Measurements from ENCODE around the gene BHMT2.

The BHMT2 gene

GRCh38 chr5:79032782-79033181 lies 36.8 kb upstream of the BHMT2 start:
- DNase-seq (ENCODE audit: low read depth): no peak
- H3K36me3 ChIP-seq (ENCODE audit: control insufficient read depth, insufficient read depth, low read length, severe bottlenecking): no peaks in the 10 kb centered on the region

DNA sequence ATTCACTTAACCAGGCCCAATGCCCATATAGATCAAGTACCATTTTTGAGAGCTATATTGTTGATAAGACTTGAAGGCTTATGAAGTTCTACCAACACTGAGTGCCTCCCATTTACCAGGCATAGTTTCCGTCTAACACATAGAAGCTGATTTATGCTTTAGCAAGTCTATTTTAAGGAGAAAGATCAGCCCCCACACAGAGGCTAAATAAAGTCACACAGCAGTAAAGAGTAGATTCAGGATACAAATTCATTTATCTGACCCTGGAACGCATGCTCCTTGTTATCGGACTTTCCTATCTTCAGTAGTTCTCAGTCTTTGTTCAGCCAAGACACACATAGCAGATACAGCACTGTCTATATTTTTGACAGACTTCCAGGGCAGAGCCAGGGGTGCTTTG lies 34.3 kb upstream of the BHMT2 start:
- no peak for DNase-seq (ENCODE audit: low read depth)
- Histone ChIP-seq H3K9ac (ENCODE audit: low read length) (no peak overlapping the region), H3K4me1 (ENCODE audit: control insufficient read depth, insufficient read depth, low read length) (no peaks in the 10 kb centered on the region), H3K36me3 (ENCODE audit: control insufficient read depth, insufficient read depth, low read length, severe bottlenecking) (no peaks in the 10 kb centered on the region), H3K4me3 (ENCODE audit: low read length) (no peak overlapping the region), H3K27me3 (replicated peaks; ENCODE audit: control insufficient read depth, insufficient read depth, low read length) (no peaks in the 10 kb centered on the region), H3K9me3 (ENCODE audit: control insufficient read depth, low read length) (peaks cover 6% of the 10 kb centered on the region)

More at GRCh38 chr5:79032782-79033181, 36.8 kb upstream of the BHMT2 start:
- Histone ChIP-seq H3K9me3 (ENCODE audit: control insufficient read depth, low read length) (peaks cover 6% of the 10 kb centered on the region), H3K4me3 (ENCODE audit: low read length) (no peak overlapping the region), H3K4me1 (ENCODE audit: control insufficient read depth, insufficient read depth, low read length) (no peaks in the 10 kb centered on the region), H3K9ac (ENCODE audit: low read length) (no peak overlapping the region), H3K27me3 (replicated peaks; ENCODE audit: control insufficient read depth, insufficient read depth, low read length) (no peaks in the 10 kb centered on the region)

DNA sequence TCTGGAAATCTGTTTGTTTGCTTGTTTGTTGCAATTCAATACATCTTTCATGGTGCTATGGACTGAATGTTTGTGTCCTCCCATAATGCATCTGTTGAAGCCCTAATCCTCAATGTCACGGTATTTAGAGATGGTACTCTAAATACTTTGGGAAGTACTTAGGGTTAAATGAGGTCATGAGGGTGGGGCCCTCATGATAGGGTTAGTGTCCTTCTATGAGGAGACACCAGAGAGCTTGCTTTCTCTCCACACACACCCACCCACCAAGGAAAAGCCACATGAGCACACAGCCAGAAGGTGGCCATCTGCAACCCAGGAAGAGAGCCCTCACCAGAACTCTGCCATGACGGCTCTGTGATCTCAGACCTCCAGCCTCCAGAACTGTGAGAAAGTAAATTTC lies 32.8 kb upstream of the BHMT2 start:
- no peak overlapping the region for H3K9ac ChIP-seq (ENCODE audit: low read length)
- no peaks in the 10 kb centered on the region for H3K27me3 ChIP-seq (replicated peaks; ENCODE audit: control insufficient read depth, insufficient read depth, low read length)
- no peaks in the 10 kb centered on the region for H3K4me1 ChIP-seq (ENCODE audit: control insufficient read depth, insufficient read depth, low read length)
- H3K36me3 ChIP-seq (ENCODE audit: control insufficient read depth, insufficient read depth, low read length, severe bottlenecking): no peaks in the 10 kb centered on the region
- no peak overlapping the region for H3K4me3 ChIP-seq (ENCODE audit: low read length)
- H3K9me3 ChIP-seq (ENCODE audit: control insufficient read depth, low read length): peaks cover 6% of the 10 kb centered on the region
- no peak for DNase-seq (ENCODE audit: low read depth)

DNA sequence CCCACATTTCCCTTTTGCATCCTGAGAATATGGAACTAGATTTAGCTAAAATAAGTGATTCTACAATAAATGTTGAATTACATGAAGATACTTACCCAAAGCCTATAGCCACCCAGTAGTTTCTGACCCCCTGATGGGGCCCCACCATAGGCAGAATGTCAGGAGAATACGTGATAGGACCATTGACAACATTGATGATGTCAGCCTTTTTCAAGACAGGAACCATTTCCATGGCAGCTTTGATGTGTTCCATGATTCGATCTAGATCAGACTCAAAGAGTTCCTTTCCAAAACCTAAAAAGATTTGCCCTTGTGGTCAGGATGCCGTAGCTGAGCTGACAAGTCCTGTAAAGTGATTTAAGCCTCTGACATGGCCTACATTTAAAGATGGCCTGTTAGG lies 27.4 kb upstream of the BHMT2 start:
- Histone ChIP-seq H3K4me1 (ENCODE audit: control insufficient read depth, insufficient read depth, low read length) (no peaks in the 10 kb centered on the region), H3K4me3 (ENCODE audit: low read length) (no peak overlapping the region), H3K9me3 (ENCODE audit: control insufficient read depth, low read length) (peaks cover under 1% of the 10 kb centered on the region), H3K9ac (ENCODE audit: low read length) (no peak overlapping the region), H3K27me3 (replicated peaks; ENCODE audit: control insufficient read depth, insufficient read depth, low read length) (no peaks in the 10 kb centered on the region), H3K36me3 (ENCODE audit: control insufficient read depth, insufficient read depth, low read length, severe bottlenecking) (no peaks in the 10 kb centered on the region)
- no peak for DNase-seq (ENCODE audit: low read depth)

GRCh38 chr5:79047199-79047598 lies 22.4 kb upstream of the BHMT2 start:
- Histone ChIP-seq H3K9ac (ENCODE audit: low read length) (no peak overlapping the region), H3K4me1 (ENCODE audit: control insufficient read depth, insufficient read depth, low read length) (no peaks in the 10 kb centered on the region), H3K36me3 (ENCODE audit: control insufficient read depth, insufficient read depth, low read length, severe bottlenecking) (no peaks in the 10 kb centered on the region), H3K4me3 (ENCODE audit: low read length) (no peak overlapping the region), H3K27me3 (replicated peaks; ENCODE audit: control insufficient read depth, insufficient read depth, low read length) (no peaks in the 10 kb centered on the region), H3K9me3 (ENCODE audit: control insufficient read depth, low read length) (peaks cover 13% of the 10 kb centered on the region)
- no peak for DNase-seq (ENCODE audit: low read depth)

GRCh38 chr5:79048437-79048836 lies 21.1 kb upstream of the BHMT2 start:
- Histone ChIP-seq H3K4me3 (ENCODE audit: low read length) (no peak overlapping the region), H3K36me3 (ENCODE audit: control insufficient read depth, insufficient read depth, low read length, severe bottlenecking) (no peaks in the 10 kb centered on the region), H3K9ac (ENCODE audit: low read length) (no peak overlapping the region), H3K4me1 (ENCODE audit: control insufficient read depth, insufficient read depth, low read length) (no peaks in the 10 kb centered on the region), H3K9me3 (ENCODE audit: control insufficient read depth, low read length) (peaks cover 20% of the 10 kb centered on the region), H3K27me3 (replicated peaks; ENCODE audit: control insufficient read depth, insufficient read depth, low read length) (no peaks in the 10 kb centered on the region)
- no peak for DNase-seq (ENCODE audit: low read depth)

DNA sequence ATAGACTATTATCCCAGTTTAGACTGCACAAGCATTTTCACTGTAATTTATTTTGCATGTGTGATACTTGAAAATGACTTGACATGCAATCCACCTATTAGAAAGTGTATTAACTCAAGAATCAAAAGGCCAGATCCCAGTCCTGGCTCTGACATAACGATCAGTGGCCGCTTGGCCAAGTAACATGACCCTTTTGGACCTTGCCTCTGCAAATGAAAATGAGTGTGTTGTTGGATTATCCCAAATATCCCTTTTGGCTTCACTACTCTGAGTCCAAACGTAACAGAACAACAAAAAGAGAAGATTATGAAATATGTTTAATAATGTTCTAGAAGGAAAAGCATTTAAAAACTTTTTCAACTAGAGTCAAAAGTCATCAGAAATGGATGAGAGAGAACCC lies 19.1 kb upstream of the BHMT2 start:
- DNase-seq (ENCODE audit: low read depth): no peak
- H3K4me1 ChIP-seq (ENCODE audit: control insufficient read depth, insufficient read depth, low read length): no peaks in the 10 kb centered on the region
- H3K9me3 ChIP-seq (ENCODE audit: control insufficient read depth, low read length): peaks cover 20% of the 10 kb centered on the region
- no peak overlapping the region for H3K9ac ChIP-seq (ENCODE audit: low read length)
- no peaks in the 10 kb centered on the region for H3K36me3 ChIP-seq (ENCODE audit: control insufficient read depth, insufficient read depth, low read length, severe bottlenecking)
- no peaks in the 10 kb centered on the region for H3K27me3 ChIP-seq (replicated peaks; ENCODE audit: control insufficient read depth, insufficient read depth, low read length)
- no peak overlapping the region for H3K4me3 ChIP-seq (ENCODE audit: low read length)

- no peaks in the 10 kb centered on the region for H3K27me3 ChIP-seq (replicated peaks; ENCODE audit: control insufficient read depth, insufficient read depth, low read length)
- no peak overlapping the region for H3K4me3 ChIP-seq (ENCODE audit: low read length)
Measured at GRCh38 chr5:79053321-79053720, 16.2 kb upstream of the BHMT2 start.

GRCh38 chr5:79055017-79055416 lies 14.6 kb upstream of the BHMT2 start:
- H3K4me1 ChIP-seq (ENCODE audit: control insufficient read depth, insufficient read depth, low read length): no peaks in the 10 kb centered on the region
- H3K9me3 ChIP-seq (ENCODE audit: control insufficient read depth, low read length): peaks cover 20% of the 10 kb centered on the region
- DNase-seq (ENCODE audit: low read depth): no peak
- H3K9ac ChIP-seq (ENCODE audit: low read length): no peak overlapping the region
- H3K27me3 ChIP-seq (replicated peaks; ENCODE audit: control insufficient read depth, insufficient read depth, low read length): no peaks in the 10 kb centered on the region
- H3K36me3 ChIP-seq (ENCODE audit: control insufficient read depth, insufficient read depth, low read length, severe bottlenecking): no peaks in the 10 kb centered on the region
- H3K4me3 ChIP-seq (ENCODE audit: low read length): no peak overlapping the region

More at GRCh38 chr5:79053321-79053720, 16.2 kb upstream of the BHMT2 start:
- peaks cover 20% of the 10 kb centered on the region for H3K9me3 ChIP-seq (ENCODE audit: control insufficient read depth, low read length)
- H3K36me3 ChIP-seq (ENCODE audit: control insufficient read depth, insufficient read depth, low read length, severe bottlenecking): no peaks in the 10 kb centered on the region
- no peaks in the 10 kb centered on the region for H3K4me1 ChIP-seq (ENCODE audit: control insufficient read depth, insufficient read depth, low read length)
- no peak for DNase-seq (ENCODE audit: low read depth)
- H3K9ac ChIP-seq (ENCODE audit: low read length): no peak overlapping the region

- no peaks in the 10 kb centered on the region for H3K36me3 ChIP-seq (ENCODE audit: control insufficient read depth, insufficient read depth, low read length, severe bottlenecking)
- DNase-seq (ENCODE audit: low read depth): no peak
- no peaks in the 10 kb centered on the region for H3K4me1 ChIP-seq (ENCODE audit: control insufficient read depth, insufficient read depth, low read length)
- H3K27me3 ChIP-seq (replicated peaks; ENCODE audit: control insufficient read depth, insufficient read depth, low read length): no peaks in the 10 kb centered on the region
- H3K9me3 ChIP-seq (ENCODE audit: control insufficient read depth, low read length): peaks cover 10% of the 10 kb centered on the region
- H3K9ac ChIP-seq (ENCODE audit: low read length): no peak overlapping the region
- H3K4me3 ChIP-seq (ENCODE audit: low read length): no peak overlapping the region
Measured at GRCh38 chr5:79056847-79057246, 12.7 kb upstream of the BHMT2 start.

DNA sequence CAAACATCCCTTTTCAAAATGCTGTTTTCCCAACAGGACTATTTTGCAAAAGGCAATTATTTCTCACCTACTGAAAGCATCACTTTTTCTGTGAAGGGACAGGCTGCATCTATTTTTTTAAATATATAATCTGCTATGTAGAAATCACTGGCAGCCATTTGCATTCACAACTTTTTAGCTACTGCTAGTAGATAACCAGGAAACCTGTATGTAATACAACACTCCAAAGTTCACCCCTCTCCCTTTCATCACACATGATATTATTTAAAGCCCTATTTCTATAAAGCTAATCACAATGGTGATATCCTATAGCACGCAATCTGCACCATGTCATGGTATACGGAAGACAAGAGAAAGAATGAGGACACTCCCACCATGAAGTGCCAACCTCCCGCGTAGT lies 9.9 kb upstream of the BHMT2 start:
- H3K4me3 ChIP-seq (ENCODE audit: low read length): no peak overlapping the region
- no peak for DNase-seq (ENCODE audit: low read depth)
- no peak overlapping the region for H3K9ac ChIP-seq (ENCODE audit: low read length)
- no peaks in the 10 kb centered on the region for H3K36me3 ChIP-seq (ENCODE audit: control insufficient read depth, insufficient read depth, low read length, severe bottlenecking)
- H3K27me3 ChIP-seq (replicated peaks; ENCODE audit: control insufficient read depth, insufficient read depth, low read length): no peaks in the 10 kb centered on the region
- H3K4me1 ChIP-seq (ENCODE audit: control insufficient read depth, insufficient read depth, low read length): no peaks in the 10 kb centered on the region
- H3K9me3 ChIP-seq (ENCODE audit: control insufficient read depth, low read length): no peaks in the 10 kb centered on the region

GRCh38 chr5:79062436-79062835 lies 7.1 kb upstream of the BHMT2 start:
- H3K36me3 ChIP-seq (ENCODE audit: control insufficient read depth, insufficient read depth, low read length, severe bottlenecking): no peaks in the 10 kb centered on the region
- no peak overlapping the region for H3K4me3 ChIP-seq (ENCODE audit: low read length)
- no peaks in the 10 kb centered on the region for H3K27me3 ChIP-seq (replicated peaks; ENCODE audit: control insufficient read depth, insufficient read depth, low read length)
- no peak overlapping the region for H3K9ac ChIP-seq (ENCODE audit: low read length)
- H3K9me3 ChIP-seq (ENCODE audit: control insufficient read depth, low read length): no peaks in the 10 kb centered on the region
- H3K4me1 ChIP-seq (ENCODE audit: control insufficient read depth, insufficient read depth, low read length): no peaks in the 10 kb centered on the region
- DNase-seq (ENCODE audit: low read depth): no peak

Measured in adipocyte (in vitro differentiated cells).